HuH-7.5 (cell line): ENCODE data around the gene LEO1.
"Not testable (repeated sequence)": the region's sequence is repeated elsewhere in the genome, so short reads cannot be mapped to it uniquely, and the experiment has no call there.

Experiments
- DNase-seq: peaks from one replicate; pipeline ENCODE4 v3.0.0; 2011; ENCODE audit warnings: low spot score

The LEO1 gene

GRCh38 chr15:52003710-52004109 lies 32.1 kb upstream of the LEO1 start:
- DNase-seq, result no peak

GRCh38 chr15:52003089-52003488 lies 31.5 kb upstream of the LEO1 start:
- DNase-seq, result not testable (repeated sequence)

DNA sequence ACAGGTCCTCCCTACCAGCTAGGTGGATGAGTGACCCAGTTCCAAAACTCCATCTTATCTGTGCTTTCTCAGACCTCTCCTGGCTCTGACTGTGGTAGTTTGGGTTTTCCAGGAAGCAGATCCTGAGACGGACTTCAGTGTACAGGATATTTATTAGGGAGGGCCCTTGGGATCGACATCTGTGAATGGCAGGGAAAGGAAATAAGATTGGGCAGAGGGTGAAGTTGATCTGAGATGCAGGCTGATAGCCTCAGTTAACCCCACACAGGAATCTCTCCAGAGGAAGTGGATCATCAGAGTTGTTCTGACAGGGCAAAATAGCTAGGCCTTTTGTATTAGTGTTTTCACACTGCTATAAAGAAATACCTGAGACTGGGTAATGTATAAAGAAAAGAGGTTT lies 30.8 kb upstream of the LEO1 start:
- no peak for DNase-seq

DNA sequence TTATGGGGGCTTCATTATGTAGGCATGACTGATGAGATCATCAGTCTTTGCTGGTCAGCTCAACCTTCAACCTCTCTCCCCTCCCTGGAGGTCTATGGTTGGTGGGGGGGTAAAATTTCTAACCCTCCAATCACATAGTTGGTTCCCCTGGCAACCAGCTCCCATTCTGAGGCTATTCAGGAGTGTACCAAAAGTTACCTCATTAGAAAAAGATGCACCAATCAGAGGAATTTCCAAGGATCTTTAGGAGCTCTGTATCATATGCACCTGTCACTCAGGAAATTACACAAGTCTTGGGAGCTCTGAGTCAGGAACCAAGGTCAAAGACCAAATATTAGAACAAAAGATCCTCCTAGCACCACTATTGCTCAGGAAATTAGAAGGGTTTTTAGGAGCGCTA lies 21.4 kb upstream of the LEO1 start:
- no peak for DNase-seq

GRCh38 chr15:51991141-51991540 lies 19.6 kb upstream of the LEO1 start:
- DNase-seq, result no peak

DNA sequence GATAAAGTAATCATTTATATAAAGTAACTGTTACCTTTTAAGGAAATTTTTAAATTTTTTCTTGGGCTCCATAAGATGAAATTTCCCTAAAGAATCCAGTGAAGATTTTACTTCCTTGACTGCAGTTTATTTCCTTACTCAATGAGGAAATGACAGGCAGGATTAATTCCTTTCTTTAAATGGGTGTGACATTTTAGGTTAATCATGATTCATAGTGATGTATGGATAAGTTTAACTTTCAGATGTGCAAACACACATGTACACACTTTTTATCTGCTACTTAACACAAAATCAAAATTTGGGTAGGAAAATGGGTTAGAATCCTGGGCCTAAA lies 11.2 kb upstream of the LEO1 start:
- DNase-seq, result no peak

DNA sequence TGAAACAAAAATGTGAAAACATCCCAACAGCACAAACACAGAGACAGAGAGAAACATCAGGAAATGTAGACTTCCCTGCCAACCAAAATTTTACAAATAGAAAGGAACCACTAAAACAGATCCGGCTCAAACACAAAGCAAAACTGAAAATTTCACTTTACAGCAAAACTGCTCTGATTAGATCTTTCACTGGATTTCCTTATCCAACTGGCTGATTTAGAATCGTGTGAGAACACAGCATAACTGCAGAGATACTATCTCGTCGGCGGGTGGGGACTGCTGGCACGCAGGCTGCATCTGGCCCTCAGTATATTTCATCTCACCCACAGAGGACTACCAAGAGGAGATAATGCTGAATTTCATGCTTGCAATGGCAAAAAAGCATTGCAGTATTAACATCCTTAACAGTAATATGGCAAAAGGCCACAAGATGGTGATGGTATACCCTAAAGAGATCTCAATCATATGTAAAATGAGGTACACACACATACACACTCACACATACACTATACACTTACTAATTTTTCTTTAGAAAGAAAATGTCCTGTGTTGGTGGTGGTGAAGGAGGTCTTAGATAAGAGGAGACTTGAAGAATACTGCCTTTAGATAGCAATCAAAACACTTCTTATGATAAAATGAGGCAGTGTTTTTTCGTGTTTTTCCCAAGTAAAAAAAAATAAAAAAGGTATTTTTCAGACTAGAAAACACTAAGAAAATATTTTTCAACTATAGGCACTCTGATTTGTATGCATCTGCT lies 10.6 kb upstream of the LEO1 start:
- no peak for DNase-seq

GRCh38 chr15:51973775-51974174 lies 2.2 kb upstream of the LEO1 start:
- DNase-seq, result no peak

DNA sequence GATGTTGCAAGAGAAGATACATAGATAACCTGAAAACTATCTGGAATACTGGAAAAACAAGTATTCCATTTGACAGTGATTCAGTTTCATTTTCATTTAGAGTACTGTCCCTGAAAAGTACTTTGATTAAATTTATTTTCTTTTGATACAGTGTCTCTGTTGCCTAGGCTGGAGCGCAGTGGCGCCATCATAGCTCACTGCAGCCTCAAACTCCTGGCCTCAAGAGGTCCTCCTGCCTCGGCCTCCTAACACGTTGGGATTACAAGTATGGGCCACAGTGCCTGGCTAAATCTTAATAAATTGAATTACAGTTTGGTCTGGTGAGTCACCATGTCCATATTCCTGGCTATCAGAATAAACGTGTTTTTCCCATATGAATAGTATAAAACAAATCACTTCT lies 1.6 kb upstream of the LEO1 start:
- DNase-seq, result no peak

DNA sequence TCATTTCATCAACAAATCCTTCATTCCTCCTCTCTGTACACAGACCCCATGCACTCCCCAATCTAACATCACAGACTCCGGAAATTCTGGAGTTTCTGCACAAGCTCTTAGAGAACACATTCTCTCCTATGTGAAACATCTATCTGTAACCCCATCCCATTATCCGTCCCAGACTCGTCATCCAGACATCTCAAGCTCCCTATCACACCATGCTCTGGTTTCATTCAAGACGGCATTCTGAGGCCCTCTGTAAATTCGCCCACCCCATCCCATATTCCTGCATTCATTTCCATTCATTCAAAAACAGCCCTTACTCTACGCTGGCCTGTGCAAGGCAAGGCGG lies 575 bp downstream of the LEO1 start:
- DNase-seq, result no peak

- no peak for DNase-seq
Measured at GRCh38 chr15:51970132-51970817, 1.3 kb downstream of the LEO1 start.

DNA sequence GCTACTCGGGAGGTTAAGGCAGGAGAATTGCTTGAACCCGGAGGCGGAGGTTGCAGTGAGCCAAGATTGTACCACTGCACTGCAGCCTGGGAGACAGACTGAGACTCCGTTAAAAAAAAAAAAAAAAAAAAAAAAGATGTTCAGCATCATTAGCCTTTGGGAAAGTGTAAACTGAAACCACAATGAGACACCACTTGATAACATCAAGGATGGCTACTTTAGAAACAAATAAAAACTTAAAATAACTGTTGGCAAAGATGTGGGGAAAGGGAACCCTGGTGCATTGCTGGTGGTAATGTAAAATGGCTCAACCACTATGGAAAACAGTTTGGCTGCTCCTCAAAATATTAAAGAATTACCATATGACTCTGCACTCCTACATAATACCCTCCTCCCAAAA lies 1.9 kb downstream of the LEO1 start:
- no peak for DNase-seq

- no peak for DNase-seq
Measured at GRCh38 chr15:51967583-51967982, 4.0 kb downstream of the LEO1 start.

GRCh38 chr15:51966192-51966591 lies 5.4 kb downstream of the LEO1 start:
- no peak for DNase-seq

DNA sequence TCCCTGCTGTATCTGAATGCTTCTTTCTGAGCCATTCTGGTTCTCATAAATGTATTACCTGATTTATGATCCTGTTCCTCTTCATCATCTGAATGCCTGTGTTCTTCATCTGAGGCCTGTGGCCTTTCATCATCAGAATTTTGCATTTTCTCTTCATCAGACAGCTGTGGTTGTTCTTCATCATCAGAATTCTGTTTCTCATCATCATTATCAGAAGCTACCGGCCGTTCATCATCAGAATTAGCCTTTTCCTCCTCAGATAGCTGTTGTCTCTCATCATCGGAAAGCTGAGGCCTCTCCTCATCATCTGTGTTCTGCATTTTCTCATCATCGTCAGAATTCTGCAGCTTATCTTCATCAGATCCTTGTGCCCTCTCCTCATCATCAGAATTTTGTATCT lies 5.9 kb downstream of the LEO1 start:
- no peak for DNase-seq

- DNase-seq, result no peak
Measured at GRCh38 chr15:51955504-51955903, 16.1 kb downstream of the LEO1 start.

GRCh38 chr15:51952805-51953204 lies 18.8 kb downstream of the LEO1 start:
- DNase-seq, result no peak

GRCh38 chr15:51947124-51947523 lies 24.5 kb downstream of the LEO1 start:
- DNase-seq, result no peak

GRCh38 chr15:51939216-51939615 lies 32.4 kb downstream of the LEO1 start:
- no peak for DNase-seq

DNA sequence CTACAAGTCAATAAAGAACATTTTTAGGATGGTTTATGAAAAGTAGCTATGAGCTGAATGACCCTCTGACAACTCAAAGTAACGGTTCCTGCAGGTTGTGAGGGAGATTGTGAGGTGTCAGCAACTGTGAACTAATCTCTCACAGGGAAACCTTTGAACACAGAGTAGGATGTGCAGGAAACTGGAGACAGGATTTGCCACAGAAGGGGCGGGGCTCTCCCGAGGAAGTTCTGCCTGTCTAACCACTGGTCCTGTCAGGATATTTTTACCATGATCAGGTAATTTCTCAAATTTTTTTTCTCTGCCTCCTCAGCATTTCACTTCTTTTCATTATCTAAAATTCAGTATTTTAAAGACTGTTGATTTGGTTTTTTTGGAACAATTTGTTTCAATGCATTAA lies 33.3 kb downstream of the LEO1 start:
- no peak for DNase-seq

DNA sequence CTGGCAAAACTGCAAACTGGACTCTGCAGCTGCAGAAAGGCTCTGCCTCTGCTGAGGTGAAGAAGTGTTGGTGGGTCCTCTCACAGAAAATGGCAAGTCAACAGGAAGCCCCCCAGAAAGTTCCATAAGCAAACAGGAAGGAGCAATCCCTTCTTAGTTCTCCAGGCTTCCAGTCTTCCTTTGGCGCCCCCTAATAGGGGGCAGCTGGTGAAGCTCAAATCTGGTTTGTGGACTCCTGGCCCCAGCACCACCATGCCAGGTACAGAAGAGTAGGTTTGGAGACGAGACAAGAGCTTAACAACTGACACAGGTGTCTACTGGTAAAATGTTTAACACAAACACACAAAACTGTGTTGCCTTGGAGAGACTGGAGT lies 35.5 kb downstream of the LEO1 start:
- DNase-seq, result no peak

DNA sequence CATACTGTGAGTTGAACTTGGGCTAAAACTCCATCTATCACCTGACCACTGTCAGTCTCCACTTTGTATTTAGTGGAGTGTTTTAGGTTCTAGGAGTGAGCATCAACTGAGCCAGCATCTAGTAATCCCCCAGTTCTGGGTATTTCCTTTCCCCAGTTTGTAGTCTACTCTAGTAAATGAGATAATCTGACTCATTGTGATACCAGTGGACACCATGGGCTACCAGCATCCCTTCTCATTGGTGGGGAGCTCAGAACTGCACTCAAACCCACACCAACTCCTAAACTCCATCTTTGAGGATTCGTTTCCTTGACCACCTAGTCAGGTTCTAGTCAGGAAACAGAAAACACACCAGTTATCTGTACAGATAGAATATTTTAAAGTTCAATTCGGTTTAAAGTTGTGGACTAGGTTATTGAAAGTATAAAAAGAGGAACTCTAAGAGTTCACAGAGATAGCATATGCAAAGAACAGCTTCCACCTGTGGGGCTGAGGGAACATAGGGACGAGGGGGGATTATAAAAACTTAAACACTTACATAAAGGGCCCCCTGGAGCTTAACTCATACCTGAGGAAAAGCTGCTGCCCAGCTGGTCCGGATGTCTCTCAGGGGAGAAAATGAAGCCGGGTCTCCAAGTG lies 36.0 kb downstream of the LEO1 start:
- DNase-seq, result no peak

DNA sequence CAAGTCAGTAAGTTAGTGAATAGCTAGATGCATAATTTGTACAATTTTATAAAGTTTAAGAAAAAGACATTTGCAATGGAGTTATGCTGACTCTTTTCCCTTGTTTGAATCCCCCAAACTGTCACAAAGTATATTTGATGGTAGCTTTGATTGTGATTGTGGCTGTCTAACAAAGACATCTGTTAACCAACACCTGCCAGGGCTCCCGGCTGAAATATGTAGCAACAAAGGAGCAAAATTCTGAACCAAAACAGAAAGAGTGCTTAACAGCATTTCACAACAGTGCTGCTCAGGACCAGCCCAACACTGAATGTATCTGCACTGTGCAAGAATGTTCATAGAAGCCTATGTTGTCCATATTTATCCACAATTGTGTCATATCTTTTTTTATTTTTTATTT lies 39.4 kb downstream of the LEO1 start:
- no peak for DNase-seq

DNA sequence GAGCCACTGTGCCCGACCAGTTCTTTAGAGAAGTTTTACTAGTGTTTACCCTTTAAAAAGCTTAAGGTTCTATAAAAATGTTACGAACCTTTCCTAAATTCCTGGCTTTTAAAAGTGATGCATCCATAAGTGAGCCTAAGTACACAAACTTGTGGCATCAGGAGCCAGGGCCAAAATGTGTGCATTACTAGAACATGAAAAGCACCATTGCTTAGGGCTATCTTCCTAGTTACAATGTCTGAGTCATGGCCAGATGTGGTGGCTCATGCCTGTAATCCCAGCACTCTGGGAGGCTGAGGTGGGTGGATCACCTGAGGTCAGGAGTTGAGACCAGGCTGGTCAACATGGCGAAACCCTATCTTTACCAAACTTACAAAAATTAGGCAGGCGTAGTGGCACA lies 39.9 kb downstream of the LEO1 start:
- DNase-seq, result no peak
